GM19324 (cell line): ENCODE data around the gene MANBA.

Experiments
- ATAC-seq: cut with Tn5 transposase; IDR thresholded peaks from one replicate; pipeline ENCODE4 v1.9.1; 2021; ENCODE audit warnings: mild to moderate bottlenecking, moderate library complexity; ENCODE audit not compliant: unreplicated experiment, low FRiP score

Gene MANBA

GRCh38 chr4:102684610-102685052, 76.1 kb downstream of the MANBA start:
- ATAC-seq = no peak

GRCh38 chr4:102683881-102684609, 76.7 kb downstream of the MANBA start:
- ATAC-seq = no peak

- no peak for ATAC-seq
Measured at GRCh38 chr4:102678695-102679335, 82.0 kb downstream of the MANBA start.

GRCh38 chr4:102678107-102678506, 82.7 kb downstream of the MANBA start:
- ATAC-seq = no peak

- no peak for ATAC-seq
Measured at GRCh38 chr4:102675141-102675540, 85.6 kb downstream of the MANBA start.

GRCh38 chr4:102667001-102667400, 93.8 kb downstream of the MANBA start:
- no peak for ATAC-seq

- no peak for ATAC-seq
Measured at GRCh38 chr4:102665527-102665926, 95.2 kb downstream of the MANBA start.

- no peak for ATAC-seq
Measured at GRCh38 chr4:102663073-102663472, 97.7 kb downstream of the MANBA start.

GRCh38 chr4:102657206-102657605, 103.6 kb downstream of the MANBA start:
- ATAC-seq = no peak

GRCh38 chr4:102647117-102647516, 113.7 kb downstream of the MANBA start:
- ATAC-seq = no peak

- ATAC-seq = no peak
Measured at GRCh38 chr4:102642631-102643298, 118.0 kb downstream of the MANBA start.

GRCh38 chr4:102641793-102642192, 119.0 kb downstream of the MANBA start:
- no peak for ATAC-seq

GRCh38 chr4:102640669-102641068, 120.1 kb downstream of the MANBA start:
- ATAC-seq = no peak

GRCh38 chr4:102639598-102639997, 121.2 kb downstream of the MANBA start:
- ATAC-seq = no peak

GRCh38 chr4:102638621-102639020, 122.1 kb downstream of the MANBA start:
- no peak for ATAC-seq

- ATAC-seq = no peak
Measured at GRCh38 chr4:102637391-102637790, 123.4 kb downstream of the MANBA start.

- ATAC-seq = no peak
Measured at GRCh38 chr4:102633100-102633499, 127.7 kb downstream of the MANBA start.

- ATAC-seq = no peak
Measured at GRCh38 chr4:102632241-102633065, 128.3 kb downstream of the MANBA start.

- no peak for ATAC-seq
Measured at GRCh38 chr4:102631616-102632015, 129.2 kb downstream of the MANBA start.

- ATAC-seq = no peak
Measured at GRCh38 chr4:102629673-102630072, 131.1 kb downstream of the MANBA start.
